ENCODE results near the gene PACS2.
A peak's percentile ranks its signal among the peaks of the same experiment; 100 is the strongest.

The PACS2 gene

DNA sequence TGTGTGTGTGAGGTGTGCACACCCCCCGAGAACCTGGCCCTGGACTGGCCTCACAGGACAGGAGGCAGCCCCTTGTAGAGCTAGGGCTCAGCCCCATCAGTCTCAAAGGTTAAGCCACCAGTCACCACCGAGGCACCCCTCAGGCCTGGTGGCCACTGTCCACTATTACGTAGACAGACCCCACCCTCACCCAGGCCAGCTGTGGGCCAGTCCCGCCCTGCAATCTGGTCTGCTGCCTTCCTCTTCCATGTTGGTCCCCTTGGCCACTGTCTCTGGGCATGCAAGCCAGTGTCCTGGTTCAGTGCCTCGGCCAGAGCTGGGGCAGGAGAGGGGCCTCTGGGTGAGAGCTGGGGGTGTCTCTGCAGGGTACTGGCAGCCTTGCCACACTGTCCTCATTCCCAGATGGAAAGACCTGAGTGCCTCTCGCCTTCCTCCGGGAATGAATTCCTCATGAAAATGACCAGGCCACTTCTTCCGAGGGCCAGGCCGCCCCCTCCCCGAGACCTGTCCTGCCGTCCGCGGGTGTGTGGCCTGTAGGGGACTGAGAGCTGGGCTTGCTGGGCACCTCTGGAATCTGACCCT lies 82.9 kb downstream of the PACS2 start:
- DNase-seq (ENCODE audit: insufficient read length, low spot score) (no peak), FAIRE-seq (no peak)

DNA sequence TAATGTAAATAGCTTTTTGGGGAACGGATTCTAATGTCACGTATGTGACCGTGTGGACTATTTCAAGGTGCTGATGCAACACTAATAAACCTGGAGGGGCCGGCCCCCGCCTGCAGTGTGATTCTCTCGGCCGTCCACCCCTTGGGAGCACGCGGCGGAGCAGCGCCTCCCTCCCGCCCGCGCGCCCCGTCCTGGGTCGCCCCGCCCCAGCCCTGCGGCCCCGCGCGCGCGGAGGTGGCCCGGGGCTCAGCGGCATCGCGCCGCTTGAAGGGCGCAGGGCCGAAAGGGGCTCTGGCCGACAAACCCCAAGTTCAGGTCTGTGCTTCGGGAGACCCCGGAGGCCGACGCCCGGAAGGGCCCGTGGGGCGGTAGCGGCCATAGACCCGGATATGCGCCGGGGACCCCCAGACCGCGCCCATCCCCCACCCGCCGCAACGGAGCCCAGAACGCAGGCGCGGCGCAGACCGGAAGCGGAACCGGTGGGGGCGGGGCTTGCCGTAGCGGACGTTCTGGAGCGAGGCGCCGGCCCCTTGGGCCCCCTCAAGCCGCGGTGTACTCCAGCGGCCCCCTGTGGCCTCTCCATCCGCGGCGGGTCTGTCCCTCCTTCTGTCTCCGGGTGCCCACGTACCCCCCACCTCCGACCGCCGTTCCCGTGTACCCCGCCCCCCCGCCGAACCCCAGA lies 83.6 kb downstream of the PACS2 start, which contains the start of gene TEX22:
Gene TEX22, plus strand, starts transcription at position 495 of the 682 bp plus-strand sequence. CDS start 803 bp downstream, outside the sequence.
- peak; percentile 66 for FAIRE-seq

DNA sequence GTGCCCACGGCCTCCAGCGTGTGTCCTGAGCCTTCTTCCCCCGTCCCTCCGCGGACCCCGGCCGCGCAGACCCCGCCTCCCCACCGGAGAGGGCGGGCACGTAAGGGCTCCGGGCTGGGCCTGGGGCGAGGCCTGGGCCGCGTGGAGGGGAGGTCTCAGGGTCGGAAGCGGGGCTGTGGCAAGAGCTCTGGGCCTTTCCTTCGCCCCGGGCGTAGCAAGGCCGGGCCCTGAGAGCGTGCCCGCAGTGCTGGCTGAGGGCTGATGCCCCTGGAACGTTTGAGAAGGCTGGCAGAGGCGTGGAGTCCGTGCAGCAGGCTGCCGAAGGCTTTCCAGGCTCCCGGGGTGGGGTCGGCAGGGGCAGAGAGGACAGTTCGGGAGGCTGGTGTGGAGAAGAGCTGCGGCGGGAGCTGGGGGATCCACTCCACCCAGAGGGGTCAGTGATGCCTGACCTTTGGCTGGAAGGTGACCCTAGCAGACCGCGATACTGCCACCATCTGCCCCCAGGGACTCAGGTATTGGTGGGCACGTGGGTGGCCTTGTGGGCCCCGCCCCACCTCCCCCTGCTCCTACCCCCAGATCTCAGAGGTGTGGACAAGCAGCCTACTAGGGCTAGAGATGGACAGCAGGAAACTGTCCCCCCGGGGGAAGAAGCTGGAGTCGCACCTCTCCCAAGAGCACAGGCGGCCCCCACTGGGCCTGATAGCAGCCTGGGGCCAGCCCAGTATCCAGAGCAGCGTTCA lies 84.3 kb downstream of the PACS2 start:
- FAIRE-seq (peak; percentile 82), DNase-seq (ENCODE audit: insufficient read length, low spot score) (peak; percentile 68)

More for the DNA sequence above, 83.6 kb downstream of the PACS2 start, which contains the start of gene TEX22:
- DNase-seq (ENCODE audit: insufficient read length, low spot score) = peak; percentile 97

DNA sequence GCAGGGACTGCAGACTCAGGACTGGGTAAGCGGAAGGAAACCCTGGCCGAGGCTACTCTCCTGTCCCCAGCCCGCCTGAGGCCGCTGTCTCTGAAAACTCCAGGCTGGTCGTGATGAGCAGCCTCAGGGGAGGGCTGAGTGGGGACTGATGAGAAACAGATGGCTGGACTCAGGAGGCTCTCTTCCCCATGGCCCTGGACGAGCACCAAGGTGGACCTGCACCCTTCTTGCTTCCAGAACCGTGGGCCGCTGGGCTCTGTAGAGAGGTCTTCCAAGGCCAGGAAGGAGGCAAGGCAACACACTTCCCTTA lies 84.9 kb downstream of the PACS2 start:
- DNase-seq (ENCODE audit: insufficient read length, low spot score) (no peak), FAIRE-seq (no peak)

DNA sequence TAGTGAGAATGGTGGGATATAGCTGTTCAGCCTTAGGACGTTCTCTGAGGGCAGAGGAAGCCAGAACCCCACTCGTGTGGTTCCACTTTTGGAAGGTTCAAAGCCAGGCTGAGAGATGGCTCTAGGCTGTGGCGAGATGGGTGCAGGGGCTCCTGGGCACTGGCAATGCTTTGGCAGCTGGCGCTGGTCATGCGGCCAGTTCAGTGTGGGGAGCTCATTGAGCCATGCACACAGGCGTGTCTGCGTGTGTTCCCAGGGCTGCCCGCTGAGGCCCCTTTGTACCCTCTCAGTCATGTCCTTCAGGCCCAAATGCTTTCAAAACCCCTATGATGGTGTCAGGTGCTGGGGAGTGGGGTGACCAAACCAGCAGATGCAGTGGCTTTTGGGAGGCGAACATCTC lies 85.5 kb downstream of the PACS2 start:
- FAIRE-seq (no peak), DNase-seq (ENCODE audit: insufficient read length, low spot score) (no peak)

DNA sequence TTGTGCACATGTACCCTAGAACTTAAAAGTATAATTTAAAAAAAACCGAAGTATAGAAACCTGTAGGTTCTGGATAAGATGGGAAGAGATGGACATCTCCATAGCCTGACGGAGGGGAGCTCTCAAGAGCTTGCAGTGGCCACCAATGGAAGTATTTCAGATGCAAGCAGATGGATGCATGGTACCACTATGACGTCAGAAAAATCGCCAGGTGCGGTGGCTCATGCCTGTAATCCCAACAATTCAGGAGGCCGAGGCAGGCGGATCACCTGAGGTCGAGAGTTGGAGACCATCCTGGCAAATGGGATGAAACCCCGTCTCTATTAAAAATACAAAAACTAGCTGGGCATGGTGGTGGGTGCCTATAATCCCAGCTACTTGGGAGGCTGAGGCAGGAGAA lies 87.2 kb downstream of the PACS2 start:
- DNase-seq (ENCODE audit: insufficient read length, low spot score) (no peak), FAIRE-seq (no peak)

DNA sequence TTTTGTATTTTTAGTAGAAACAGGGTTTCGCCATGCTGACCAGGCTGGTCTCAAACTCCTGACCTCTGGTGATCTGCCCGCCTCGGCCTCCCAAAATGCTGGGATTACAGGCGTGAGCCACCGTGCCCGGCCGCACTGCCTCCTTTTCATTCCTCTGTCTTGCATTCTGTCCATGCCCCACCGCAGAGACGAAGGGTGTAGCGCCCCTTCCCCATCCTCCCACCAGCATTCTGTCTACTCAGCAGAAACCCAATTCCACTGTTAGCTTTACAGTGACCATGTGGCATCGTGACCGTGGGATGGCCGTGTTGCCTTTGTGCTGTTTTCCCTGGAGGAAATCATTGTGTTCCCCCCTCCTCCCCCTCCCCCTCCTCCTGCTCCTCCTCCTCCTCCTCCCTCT lies 94.0 kb downstream of the PACS2 start:
- DNase-seq (ENCODE audit: insufficient read length, low spot score) = no peak
- no peak for FAIRE-seq

DNA sequence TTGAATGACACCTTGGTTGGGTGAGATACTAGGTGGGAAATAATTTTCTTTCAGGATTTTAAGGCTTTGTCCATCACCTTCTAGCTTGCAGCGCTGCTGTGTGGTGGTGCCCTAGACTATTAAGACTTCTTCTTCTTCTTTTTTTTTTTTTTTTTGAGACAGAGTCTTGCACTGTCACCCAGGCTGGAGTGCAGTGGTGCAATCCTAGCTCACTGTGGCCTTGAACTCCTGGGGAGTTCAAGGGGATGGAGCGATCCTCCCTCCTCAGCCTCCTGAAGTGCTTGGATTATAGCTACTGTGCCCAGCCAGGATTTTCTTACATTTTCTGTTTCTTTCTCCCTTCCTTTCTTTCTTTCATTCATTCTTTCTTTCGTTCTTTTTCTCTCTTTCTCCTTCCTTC lies 94.8 kb downstream of the PACS2 start:
- DNase-seq (ENCODE audit: insufficient read length, low spot score) (no peak), FAIRE-seq (no peak)

DNA sequence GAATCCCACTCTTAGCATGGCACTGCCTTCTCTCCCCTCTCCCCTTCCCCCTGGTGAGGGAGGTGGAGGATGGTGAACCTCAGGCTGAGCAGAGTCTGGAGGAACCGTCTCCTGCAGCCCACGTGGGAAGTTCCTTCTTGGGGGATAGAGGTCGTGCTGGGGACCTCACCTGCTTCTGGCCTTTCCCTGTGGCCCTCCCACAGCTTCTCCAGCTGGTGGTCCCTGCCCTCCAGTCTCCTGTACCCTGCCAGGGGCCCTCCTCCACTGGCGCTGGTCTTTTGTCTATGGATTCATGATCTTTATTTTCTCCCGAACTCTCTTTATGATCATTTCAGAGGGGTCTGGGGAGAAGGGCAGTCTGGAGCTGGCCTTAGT lies 96.1 kb downstream of the PACS2 start:
- DNase-seq (ENCODE audit: insufficient read length, low spot score) = no peak
- no peak for FAIRE-seq

DNA sequence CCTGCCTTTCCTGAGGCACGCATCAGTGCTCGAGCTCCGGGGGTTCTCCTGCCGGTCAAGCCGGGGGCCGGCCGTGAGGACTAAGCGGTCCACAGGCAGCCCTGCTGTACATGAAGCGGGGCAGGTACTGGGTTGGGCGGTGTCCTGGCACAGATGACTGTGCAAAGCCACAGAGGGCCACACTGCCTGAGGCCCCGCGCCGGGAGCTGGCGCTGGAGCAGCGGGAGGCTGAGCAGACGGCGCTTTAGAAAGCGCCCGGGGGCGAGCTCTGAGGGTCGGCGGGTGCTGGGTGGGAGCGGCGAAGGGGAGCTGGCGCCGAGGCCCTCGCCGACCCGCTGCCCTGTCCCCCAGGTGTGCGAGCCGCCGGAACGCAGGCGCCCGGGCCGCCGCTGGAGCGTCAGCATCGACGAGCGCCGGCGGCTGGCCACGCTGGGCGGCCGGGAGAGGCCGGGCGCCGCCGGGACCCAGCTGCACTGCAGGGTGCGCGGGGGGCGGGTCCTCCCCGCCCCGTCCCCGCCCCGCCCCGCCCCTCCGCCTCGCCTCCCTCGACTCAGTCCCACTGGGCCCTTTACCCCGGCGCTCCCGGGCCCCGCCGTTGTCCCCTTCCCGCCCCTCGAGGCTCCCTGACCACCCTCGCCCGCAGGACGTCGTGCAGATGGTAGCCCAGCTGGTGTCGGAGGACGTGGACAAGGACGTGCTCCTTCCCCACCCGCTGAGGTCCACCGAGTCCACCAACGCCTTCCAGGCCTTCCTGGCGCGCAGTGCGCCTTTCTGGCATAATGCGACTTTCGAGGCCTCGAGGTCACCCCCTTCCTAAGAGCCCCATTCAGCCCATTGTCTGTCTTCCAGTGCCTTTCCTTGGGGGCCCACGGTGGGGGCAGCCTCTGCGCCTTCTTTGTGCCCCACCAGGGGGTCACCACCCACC lies 96.7 kb downstream of the PACS2 start:
- DNase-seq (ENCODE audit: insufficient read length, low spot score) (peak; percentile 69), FAIRE-seq (no peak)

DNA sequence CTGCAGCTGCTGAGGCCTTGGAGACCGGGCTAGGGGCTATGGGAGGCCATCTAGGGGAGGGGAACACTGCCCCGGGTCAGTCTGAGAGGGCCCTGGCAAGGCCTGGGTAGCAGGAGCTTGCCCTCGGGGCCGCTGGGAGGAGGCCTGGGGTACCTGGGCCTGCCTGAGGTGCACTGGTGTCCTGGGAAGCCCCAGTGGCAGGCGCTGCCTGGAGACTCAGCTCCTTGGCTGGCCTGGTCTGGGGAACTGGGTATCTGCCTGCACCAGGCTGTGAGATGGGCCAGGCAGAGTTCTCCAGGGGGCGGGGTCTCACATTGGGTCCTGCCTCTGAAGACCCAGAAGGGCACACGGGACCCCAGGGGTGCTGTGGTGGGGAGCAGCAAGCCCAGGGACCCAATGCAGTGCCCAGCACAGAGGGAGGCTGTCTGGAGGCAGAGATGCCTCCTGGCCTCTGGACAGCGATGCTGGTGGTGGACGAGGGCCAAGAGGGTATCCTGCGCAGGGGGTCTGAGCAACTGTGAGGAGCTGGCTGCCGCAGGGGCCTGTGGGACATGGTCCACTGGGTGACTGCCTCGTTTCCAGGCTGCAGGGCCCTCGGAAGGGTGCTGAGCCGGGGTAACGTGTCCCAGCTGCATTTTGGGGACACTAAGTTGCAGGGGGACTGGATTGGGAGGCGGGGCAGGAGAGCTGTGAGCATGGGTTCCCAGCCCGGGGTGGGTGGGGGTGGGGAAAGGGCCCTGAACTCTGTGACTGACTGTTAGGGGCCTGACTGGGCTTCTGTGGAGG lies 97.6 kb downstream of the PACS2 start:
- DNase-seq (ENCODE audit: insufficient read length, low spot score) (no peak), FAIRE-seq (no peak)

DNA sequence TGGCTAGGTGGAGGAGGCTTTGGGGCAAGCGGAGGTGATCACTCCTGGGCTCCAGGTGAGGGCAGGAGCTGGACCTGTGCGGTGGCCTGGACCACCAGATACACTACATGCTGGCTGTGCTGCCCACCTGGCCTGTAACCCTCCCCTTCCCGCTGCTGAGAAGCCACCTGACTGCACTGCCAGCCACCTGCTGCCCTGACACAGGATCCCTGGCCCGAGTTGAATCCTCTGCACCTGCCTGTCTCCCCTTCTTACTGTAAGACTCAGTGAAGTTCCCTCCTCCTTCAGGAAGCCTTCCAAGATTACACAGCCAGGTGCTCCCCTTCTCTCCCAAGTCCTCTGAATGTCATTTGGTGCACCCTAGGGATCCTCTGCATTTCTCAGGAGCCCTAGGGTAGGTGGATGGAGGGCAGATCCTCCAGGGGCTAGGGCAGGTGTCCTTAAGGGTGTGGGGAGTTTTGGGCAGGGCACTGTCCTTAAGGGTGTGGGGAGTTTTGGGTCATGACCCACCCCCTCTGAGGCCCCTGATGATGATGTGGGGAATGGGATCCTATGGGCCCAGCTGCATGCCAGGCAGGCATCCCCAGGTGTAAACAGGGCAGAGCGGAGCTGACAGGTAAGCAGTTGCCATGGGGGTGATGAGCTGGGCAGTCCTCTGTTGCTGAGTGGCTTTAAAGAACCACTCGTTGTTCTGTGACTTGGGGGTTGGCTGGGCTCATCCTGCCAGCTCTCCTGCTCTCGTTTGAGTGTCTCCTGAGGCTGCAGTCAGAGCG lies 98.4 kb downstream of the PACS2 start:
- FAIRE-seq = no peak
- no peak for DNase-seq (ENCODE audit: insufficient read length, low spot score)

DNA sequence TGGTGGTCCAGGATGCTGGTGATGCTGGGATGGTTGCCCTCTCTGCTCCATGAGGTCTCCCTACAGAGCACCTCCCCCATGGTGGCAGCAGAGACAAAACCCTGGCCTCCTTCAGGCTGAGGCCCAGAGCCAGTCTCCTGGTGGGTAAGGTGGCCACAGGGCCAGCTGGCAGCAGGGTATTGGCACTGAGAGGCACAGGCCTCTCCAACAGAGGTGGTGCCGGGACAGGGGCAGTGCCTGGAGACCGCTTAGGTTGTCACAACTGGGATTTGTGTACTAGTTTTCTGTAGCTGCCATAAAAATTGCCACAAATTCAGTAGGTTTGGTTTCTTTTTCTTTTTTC lies 99.0 kb downstream of the PACS2 start:
- FAIRE-seq = no peak

DNA sequence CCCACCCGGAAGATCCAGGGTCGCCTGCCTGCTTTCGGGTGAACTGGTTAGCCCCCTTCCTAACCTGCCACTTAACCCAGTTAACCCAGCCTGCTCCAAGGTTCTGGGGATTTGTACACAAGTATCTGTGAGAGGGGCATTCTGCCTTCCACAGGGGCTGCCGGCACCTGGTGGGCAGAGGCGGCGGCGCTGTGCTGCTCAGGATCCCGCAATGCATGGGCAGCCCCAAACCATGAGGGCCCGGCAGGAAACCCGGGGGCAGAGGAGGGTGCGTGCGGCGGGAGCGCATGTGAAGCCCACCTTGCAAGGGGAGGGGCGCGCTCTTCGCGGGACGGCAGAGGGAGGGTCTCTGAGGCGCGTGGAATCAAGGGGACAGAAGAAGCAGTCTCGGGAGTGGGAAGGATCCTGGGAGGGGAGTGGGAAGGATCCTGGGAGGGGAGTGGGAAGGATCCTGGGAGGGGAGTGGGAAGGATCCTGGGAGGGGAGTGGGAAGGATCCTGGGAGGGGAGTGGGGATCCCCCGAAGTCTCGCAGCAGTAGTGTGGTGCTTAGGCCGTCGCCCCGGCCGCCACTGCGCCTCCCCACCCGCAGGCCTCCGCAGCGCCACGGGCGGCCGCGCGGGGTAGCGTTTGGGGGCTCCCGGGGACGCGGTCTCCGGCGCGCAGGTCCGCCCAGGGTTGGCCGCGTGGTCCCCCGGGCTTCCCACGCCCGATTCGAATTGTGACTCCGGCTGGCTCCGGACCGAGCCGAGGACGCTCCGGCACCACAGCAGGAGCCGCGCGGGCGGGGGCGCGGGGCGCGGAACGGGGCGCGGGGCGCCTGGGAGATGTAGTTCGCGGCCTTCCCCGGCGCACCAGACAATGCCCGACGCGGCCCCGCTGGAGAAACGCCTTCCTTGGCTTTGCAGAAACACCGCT lies 100.2 kb downstream of the PACS2 start:
- no peak for FAIRE-seq

More for the DNA sequence above, 99.0 kb downstream of the PACS2 start:
- DNase-seq (ENCODE audit: insufficient read length, low spot score) = no peak

DNA sequence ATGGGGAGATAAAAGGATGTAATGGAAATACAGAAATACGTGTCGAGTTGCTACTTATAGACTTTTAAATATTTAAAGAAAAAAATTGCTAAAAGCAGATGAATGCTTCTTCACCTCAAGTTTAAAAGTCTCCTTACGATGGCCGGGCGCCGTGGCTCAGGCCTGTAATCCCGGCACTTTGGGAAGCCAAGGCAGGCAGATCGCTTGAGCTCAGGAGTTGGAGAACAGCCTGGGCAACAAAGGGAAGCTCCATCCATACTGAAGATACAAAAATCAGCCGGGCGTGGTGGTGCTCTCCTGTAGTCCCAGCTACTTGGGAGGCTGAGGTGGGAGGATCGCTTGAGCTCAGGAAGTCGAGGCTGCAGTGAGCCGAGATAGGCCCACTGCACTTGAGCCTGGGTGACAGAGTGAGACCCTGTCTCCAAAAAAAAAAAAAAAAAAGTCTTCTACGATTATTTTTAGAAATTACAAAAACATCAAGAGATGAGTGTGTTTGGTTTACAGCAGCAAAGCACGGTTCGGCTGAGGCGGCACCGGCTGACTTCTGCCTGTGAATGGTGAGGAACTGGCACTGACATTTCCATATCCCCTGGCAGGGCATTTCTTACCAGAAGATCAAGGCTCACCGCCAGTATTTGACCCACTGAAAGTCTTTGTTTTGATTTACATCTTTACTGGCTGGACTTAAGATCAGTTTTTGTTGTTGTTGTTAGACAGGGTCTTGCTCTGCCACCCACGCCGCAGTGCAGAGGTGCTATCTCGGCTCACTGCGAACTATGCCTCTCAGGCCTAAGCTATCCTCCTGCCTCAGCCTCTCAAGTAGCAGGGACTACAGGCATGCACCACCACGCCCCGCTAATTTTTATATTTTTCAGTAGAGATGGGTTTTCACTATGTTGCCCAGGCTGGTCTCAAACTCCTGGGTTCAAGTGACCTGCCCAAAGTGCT lies 101.2 kb downstream of the PACS2 start:
- no peak for DNase-seq (ENCODE audit: insufficient read length, low spot score)
- no peak for FAIRE-seq

More for the DNA sequence above, 100.2 kb downstream of the PACS2 start:
- peak; percentile 88 for DNase-seq (ENCODE audit: insufficient read length, low spot score)

DNA sequence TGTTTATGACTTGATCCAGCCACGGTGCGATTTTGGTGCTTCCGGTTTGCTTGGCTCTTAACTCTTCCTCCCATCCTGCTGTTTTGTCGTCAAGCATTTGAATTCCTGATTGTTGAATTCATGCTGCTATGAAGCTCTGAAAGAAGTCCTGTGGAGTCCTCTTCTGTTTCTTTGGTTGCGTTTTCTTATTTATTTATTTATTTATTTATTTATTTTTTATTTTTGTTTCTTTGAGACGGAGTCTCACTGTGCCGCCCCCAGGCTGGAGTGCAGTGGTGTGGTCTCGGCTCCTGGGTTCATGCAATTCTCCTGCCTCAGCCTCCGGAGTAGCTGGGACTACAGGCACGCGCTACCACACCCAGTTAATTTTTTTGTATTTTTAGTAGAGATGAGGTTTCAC lies 102.1 kb downstream of the PACS2 start:
- DNase-seq (ENCODE audit: insufficient read length, low spot score) = no peak
- FAIRE-seq = no peak

DNA sequence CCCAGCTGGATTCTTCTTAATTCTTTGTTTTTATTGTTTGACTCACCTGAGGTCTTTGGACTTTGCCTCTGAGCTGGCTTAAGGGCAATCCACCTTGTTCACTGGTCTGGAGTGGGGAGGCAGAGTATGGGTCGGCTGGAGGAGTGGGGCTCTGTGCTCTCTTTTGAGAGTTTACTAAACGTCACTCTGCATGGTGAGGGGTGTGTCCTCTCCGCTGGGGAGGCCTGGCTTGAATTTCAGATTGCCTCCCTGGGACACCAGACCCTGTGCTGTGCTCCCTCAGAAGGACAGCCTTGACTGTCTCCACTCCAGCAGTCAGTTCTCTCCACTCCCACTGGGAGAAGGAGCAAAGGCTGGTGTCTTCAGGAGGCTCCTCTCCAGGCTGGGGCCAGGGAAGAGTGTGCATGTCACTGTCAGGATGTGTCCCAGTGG lies 103.2 kb downstream of the PACS2 start:
- FAIRE-seq (no peak), DNase-seq (ENCODE audit: insufficient read length, low spot score) (no peak)
